Erythroblast (primary cell): ENCODE results near the gene IFITM1.
"Not testable (repeated sequence)": the region's sequence is repeated elsewhere in the genome, so short reads cannot be mapped to it uniquely, and the experiment has no call there.

Experiments
- DNase-seq, 2 experiments: peaks; one replicate each; lab custom pipeline; 2025; lab: John Stamatoyannopoulos, UW
- GATA1 ChIP-seq: IDR thresholded peaks from 2 replicates; pipeline ENCODE4 v1.6.1; 2011; ENCODE audit warnings: low read depth, mild to moderate bottlenecking, control low read depth, low read length, moderate library complexity
- POLR2A ChIP-seq: IDR thresholded peaks from 2 replicates; pipeline ENCODE4 v1.6.1; 2011; ENCODE audit warnings: mild to moderate bottlenecking, low read length

The IFITM1 gene

GRCh38 chr11:305844-306211 is 8.0 kb upstream of the IFITM1 start:
- DNase-seq, result no peak
- TF ChIP-seq POLR2A (no peak), GATA1 (no peak)

GRCh38 chr11:306645-307371 is 7.0 kb upstream of the IFITM1 start:
- DNase-seq, result no peak
- no peak for TF ChIP-seq POLR2A
- no peak for TF ChIP-seq GATA1

GRCh38 chr11:307766-308708 is 5.8 kb upstream of the IFITM1 start, which contains the start of gene IFITM2:
TSS of gene IFITM2 (plus strand) at chr11:307816. CDS start at chr11:308193, 377 bp downstream.
- peak in 1 of 2 experiments; percentile 20 for DNase-seq
- peak; percentile 13 for TF ChIP-seq POLR2A

- DNase-seq, result not testable (repeated sequence)
- TF ChIP-seq POLR2A, result peak; percentile 18
These were observed 4.8 kb upstream of the IFITM1 start for GRCh38 chr11:308740-309665.

- DNase-seq, result not testable (repeated sequence)
These were observed 3.8 kb upstream of the IFITM1 start for GRCh38 chr11:309979-310572.

GRCh38 chr11:311013-311748 is 2.7 kb upstream of the IFITM1 start:
- not testable (repeated sequence) for DNase-seq

GRCh38 chr11:312092-312816 is 1.6 kb upstream of the IFITM1 start:
- no peak for DNase-seq
- TF ChIP-seq POLR2A, result no peak
- no peak for TF ChIP-seq GATA1

GRCh38 chr11:313304-313786 is 495 bp upstream of the IFITM1 start:
- no peak for DNase-seq
- TF ChIP-seq POLR2A (no peak), GATA1 (no peak)

GRCh38 chr11:314554-314875 is 675 bp downstream of the IFITM1 start:
- not testable (repeated sequence) for DNase-seq

GRCh38 chr11:315051-315481 is 1.2 kb downstream of the IFITM1 start:
- no peak for TF ChIP-seq GATA1
- no peak for TF ChIP-seq POLR2A
- DNase-seq, result no peak

GRCh38 chr11:315516-315994 is 1.7 kb downstream of the IFITM1 start:
- TF ChIP-seq GATA1 (no peak), POLR2A (no peak)
- DNase-seq, result no peak

GRCh38 chr11:316031-316701 is 2.3 kb downstream of the IFITM1 start:
- no peak for DNase-seq
- TF ChIP-seq GATA1, result no peak
- no peak for TF ChIP-seq POLR2A
